Stomach (tissue), 9 donors: ENCODE data around the gene L3MBTL1. TPM values are rescaled to one million over a fixed set of nuclear protein-coding genes. Genes with fewer than 3 reads are reported as not detected.
A peak's percentile ranks its signal among the peaks of the same experiment; 100 is the strongest.

Experiments
- DNase-seq, 2 donors: peaks; one replicate each; pipeline versions ENCODE4 v3.0.0 to v3.0.0-alpha.2; 2013 to 2019
- H3K27ac ChIP-seq, 5 donors: fragments of 200-600 bp in 4 of 5; sonication (generic) in 4 of 5; one replicate each; pipeline ENCODE4 v1.5.1; 2013 to 2019; ENCODE audit warnings: mild to moderate bottlenecking in 1 of 5, moderate library complexity in 1 of 5
- H3K27me3 ChIP-seq, 3 donors: fragments of 200-600 bp; sonication (generic); one replicate each; pipeline ENCODE4 v1.5.1; 2017 to 2019; ENCODE audit warnings: mixed run types in 1 of 3
- H3K36me3 ChIP-seq, 4 donors: fragments of 200-600 bp; sonication (generic); 1 replicate in 3 of 4; 2 replicates in 1 of 4; pipeline ENCODE4 v1.5.1; 2016 to 2019
- H3K4me1 ChIP-seq, 4 donors: fragments of 200-600 bp; sonication (generic); one replicate each; pipeline ENCODE4 v1.5.1; 2016 to 2019
- H3K4me3 ChIP-seq, 4 donors: fragments of 200-600 bp; sonication (generic) in 3 of 4; one replicate each; pipeline ENCODE4 v1.5.1; 2016 to 2019; ENCODE audit warnings: mild to moderate bottlenecking in 1 of 4
- H3K9me3 ChIP-seq, 4 donors: fragments of 200-600 bp; sonication (generic); one replicate each; pipeline ENCODE4 v1.5.1; 2016 to 2019
- CTCF ChIP-seq, 7 experiments: fragments of 450-650 bp in 4 of 7; fragments of 200-600 bp in 3 of 7; sonication (generic) in 3 of 7; IDR thresholded peaks; one replicate each; pipeline ENCODE4 v1.5.1; 2016 to 2019; ENCODE audit warnings: antibody characterized with exemption in 7 of 7, control low read depth in 2 of 7, mild to moderate bottlenecking in 1 of 7
- EP300 ChIP-seq: sonication (generic); formaldehyde crosslinking; IDR thresholded peaks from one replicate; pipeline ENCODE4 v1.6.1; 2017; ENCODE audit warnings: antibody characterized with exemption
- POLR2A ChIP-seq, 4 donors: fragments of 450-650 bp; IDR thresholded peaks; one replicate each; pipeline ENCODE4 v1.6.1; 2016; ENCODE audit warnings: antibody characterized with exemption in 4 of 4, control low read depth in 2 of 4, mild to moderate bottlenecking in 1 of 4, moderate library complexity in 1 of 4
- POLR2AphosphoS5 ChIP-seq, 3 donors: sonication (generic); formaldehyde crosslinking; IDR thresholded peaks; one replicate each; pipeline ENCODE4 v1.6.1; 2016; ENCODE audit warnings: antibody characterized with exemption in 3 of 3
- WGBS, 5 donors: extraction: QIAGEN DNeasy Blood & Tissue Kit in 3 of 5; methylation state at CpG; one replicate each; pipeline versions ENCODE4 v1.1.5 to v1.1.7; 2013 to 2018; 5-methylcytosine and 5-hydroxymethylcytosine counted together
- intact Hi-C: fragments of 100-400 bp; cut with DNase I; formaldehyde crosslinking; loops from one replicate; pipeline ENCODE4 v1.15.1; 2023; ENCODE audit warnings: low total_unique reads
- polyA plus RNA-seq, 3 donors: library from polyadenylated mRNA; stranded (reverse); fragments of 200-250 nt; gene quantifications; one replicate each; pipeline ENCODE4 v1.2.3, GENCODE V29; 2013
- total RNA-seq, 5 donors: library from RNA; depleted of rRNA; stranded (reverse); fragments of >200 nt; gene quantifications; one replicate each; pipeline versions ENCODE4 v1.1.0 to v1.2.3, GENCODE V29; 2014 to 2016
- donor health status: healthy with polysubstance abuse.
- donor health status: Bipolar disorder and iron deficiency.
- donor health status: healthy.

The L3MBTL1 gene
- total and polyA plus RNA-seq, 8 donors = 0.76 to 28.7 (median 8.5) TPM

GRCh38 chr20:43536817-43537440 lies 29.4 kb downstream of the L3MBTL1 start:
- H3K36me3 ChIP-seq = peaks cover 0 to 67% (median 34%) of the 10 kb centered on the region in 4 donors
- no peaks in the 10 kb centered on the region for H3K27me3 ChIP-seq
- intact Hi-C loops = no loop called here
- H3K9me3 ChIP-seq = no peaks in the 10 kb centered on the region
- H3K27ac ChIP-seq = no peak overlapping the region
- H3K4me3 ChIP-seq = no peak overlapping the region
- WGBS, 5 donors = 54 to 88% (median 69%) methylated on average over 2 of the region's 2 CpGs
- DNase-seq = no peak
- TF ChIP-seq EP300 = no peak
- TF ChIP-seq CTCF (IDR thresholded peaks at IDR 0.05) = no peak
- TF ChIP-seq POLR2A (IDR thresholded peaks at IDR 0.05) = no peak
- TF ChIP-seq POLR2AphosphoS5 (IDR thresholded peaks at IDR 0.05) = no peak
- H3K4me1 ChIP-seq = peaks cover 0 to 5% (median 0%) of the 10 kb centered on the region in 4 donors

GRCh38 chr20:43537921-43538877 lies 30.7 kb downstream of the L3MBTL1 start:
- H3K4me3 ChIP-seq = no peak overlapping the region
- H3K4me1 ChIP-seq = peaks cover 0 to 5% (median 0%) of the 10 kb centered on the region in 4 donors
- 14 to 41% (median 24%) methylated on average over 4 of the region's 4 CpGs for WGBS, 5 donors
- intact Hi-C loops = no loop called here
- TF ChIP-seq CTCF (IDR thresholded peaks at IDR 0.05) (peak in 5 of 7 experiments; percentile 82 to 92 (median 90)), EP300 (no peak), POLR2AphosphoS5 (IDR thresholded peaks at IDR 0.05) (peak in 1 of 3 donors; percentile 59), POLR2A (IDR thresholded peaks at IDR 0.05) (no peak)
- H3K36me3 ChIP-seq = peaks cover 0 to 71% (median 36%) of the 10 kb centered on the region in 4 donors
- peak; percentile 78 to 82 for DNase-seq
- no peak overlapping the region for H3K27ac ChIP-seq
- no peaks in the 10 kb centered on the region for H3K9me3 ChIP-seq
- no peaks in the 10 kb centered on the region for H3K27me3 ChIP-seq

- no peaks in the 10 kb centered on the region for H3K9me3 ChIP-seq
- H3K27ac ChIP-seq = no peak overlapping the region
- H3K4me3 ChIP-seq = no peak overlapping the region
- peaks cover 0 to 5% (median 0%) of the 10 kb centered on the region in 4 donors for H3K4me1 ChIP-seq
- no peaks in the 10 kb centered on the region for H3K27me3 ChIP-seq
- TF ChIP-seq CTCF (IDR thresholded peaks at IDR 0.05) = no peak
- peaks cover 0 to 75% (median 36%) of the 10 kb centered on the region in 4 donors for H3K36me3 ChIP-seq
- no peak for DNase-seq
- intact Hi-C loops = no loop called here
- 66 to 85% (median 75%) methylated on average over 6 of the region's 6 CpGs for WGBS, 5 donors
These were observed 31.6 kb downstream of the L3MBTL1 start for GRCh38 chr20:43538878-43539700.
